HG02943 (cell line): ENCODE data around the gene RBMX.
"Not testable (repeated sequence)": the region's sequence is repeated elsewhere in the genome, so short reads cannot be mapped to it uniquely, and the experiment has no call there.

Experiments
- ATAC-seq: cut with Tn5 transposase; IDR thresholded peaks from one replicate; pipeline ENCODE4 v1.9.1; 2021; ENCODE audit warnings: mild to moderate bottlenecking, low read depth, moderate library complexity; ENCODE audit not compliant: unreplicated experiment

Gene RBMX

GRCh38 chrX:136879001-136879687, 1.4 kb downstream of the RBMX start:
- ATAC-seq = no peak

GRCh38 chrX:136878423-136878822, 2.1 kb downstream of the RBMX start:
- no peak for ATAC-seq

GRCh38 chrX:136874114-136874513, 6.4 kb downstream of the RBMX start:
- not testable (repeated sequence) for ATAC-seq

GRCh38 chrX:136873210-136873609, 7.3 kb downstream of the RBMX start:
- not testable (repeated sequence) for ATAC-seq

GRCh38 chrX:136872091-136872700, 8.3 kb downstream of the RBMX start:
- no peak for ATAC-seq

- ATAC-seq = no peak
These were observed 10.5 kb downstream of the RBMX start for GRCh38 chrX:136870064-136870463.

- no peak for ATAC-seq
These were observed 12.1 kb downstream of the RBMX start for GRCh38 chrX:136868283-136869055.

GRCh38 chrX:136867518-136867917, 13.0 kb downstream of the RBMX start:
- no peak for ATAC-seq

- ATAC-seq = no peak
These were observed 13.4 kb downstream of the RBMX start for GRCh38 chrX:136867096-136867491.

- ATAC-seq = no peak
These were observed 14.0 kb downstream of the RBMX start for GRCh38 chrX:136866337-136867095.

GRCh38 chrX:136865270-136866158, 15.0 kb downstream of the RBMX start:
- no peak for ATAC-seq

- ATAC-seq = no peak
These were observed 16.7 kb downstream of the RBMX start for GRCh38 chrX:136863826-136864225.

- ATAC-seq = no peak
These were observed 18.0 kb downstream of the RBMX start for GRCh38 chrX:136862546-136862945.

- ATAC-seq = no peak
These were observed 18.6 kb downstream of the RBMX start for GRCh38 chrX:136861877-136862276.

- ATAC-seq = no peak
These were observed 22.3 kb downstream of the RBMX start for GRCh38 chrX:136858007-136858756.

GRCh38 chrX:136856551-136856950, 24.0 kb downstream of the RBMX start:
- ATAC-seq = no peak

- ATAC-seq = no peak
These were observed 24.5 kb downstream of the RBMX start for GRCh38 chrX:136856050-136856449.

GRCh38 chrX:136851526-136851925, 29.0 kb downstream of the RBMX start:
- ATAC-seq = no peak
